C1 segment of cervical spinal cord (tissue), 14 donors: ENCODE measurements around the gene SIMC1.

Experiments
- DNase-seq, 14 donors: peaks; one replicate each; lab custom pipeline; 2025; lab: John Stamatoyannopoulos, UW

SIMC1 gene

GRCh38 chr5:176361437-176362232, 123.4 kb downstream of the SIMC1 start, which contains the start of gene KIAA1191:
Gene KIAA1191 (minus strand): TSS chr5:176361764. CDS start chr5:176359508, 2,256 bp downstream.
- peak; percentile 48 to 91 (median 83) for DNase-seq

GRCh38 chr5:176362233-176362490, 123.9 kb downstream of the SIMC1 start:
- DNase-seq: no peak

- peak in 2 of 14 donors; percentile 17 to 20 for DNase-seq
Measured at GRCh38 chr5:176364765-176365350, 126.6 kb downstream of the SIMC1 start.

GRCh38 chr5:176365351-176366231, 127.4 kb downstream of the SIMC1 start, which contains the start of gene ARL10:
Gene ARL10 (plus strand): TSS chr5:176365487. CDS start chr5:176365564, 77 bp downstream.
- DNase-seq: peak in 11 of 14 donors; percentile 17 to 67 (median 52)

GRCh38 chr5:176366232-176366894, 128.1 kb downstream of the SIMC1 start:
- no peak for DNase-seq

GRCh38 chr5:176368726-176369125, 130.5 kb downstream of the SIMC1 start:
- DNase-seq: no peak

- no peak for DNase-seq
Measured at GRCh38 chr5:176369934-176370711, 131.9 kb downstream of the SIMC1 start.

GRCh38 chr5:176371621-176372539, 133.7 kb downstream of the SIMC1 start:
- DNase-seq: peak in 2 of 14 donors; percentile 8 to 18

- no peak for DNase-seq
Measured at GRCh38 chr5:176373100-176373818, 135.0 kb downstream of the SIMC1 start.

GRCh38 chr5:176379881-176380280, 141.7 kb downstream of the SIMC1 start:
- no peak for DNase-seq

- no peak for DNase-seq
Measured at GRCh38 chr5:176381423-176381822, 143.2 kb downstream of the SIMC1 start.

GRCh38 chr5:176381979-176382378, 143.8 kb downstream of the SIMC1 start:
- no peak for DNase-seq

- DNase-seq: no peak
Measured at GRCh38 chr5:176382721-176383120, 144.5 kb downstream of the SIMC1 start.

GRCh38 chr5:176383248-176383905, 145.2 kb downstream of the SIMC1 start:
- no peak for DNase-seq

GRCh38 chr5:176383961-176384360, 145.7 kb downstream of the SIMC1 start:
- no peak for DNase-seq

GRCh38 chr5:176384366-176384930, 146.2 kb downstream of the SIMC1 start:
- DNase-seq: no peak

- DNase-seq: no peak
Measured at GRCh38 chr5:176384991-176385390, 146.8 kb downstream of the SIMC1 start.

- DNase-seq: no peak
Measured at GRCh38 chr5:176386491-176386890, 148.3 kb downstream of the SIMC1 start.
